Measurements from ENCODE around the gene IP6K2.
"Not testable (repeated sequence)": the region's sequence is repeated elsewhere in the genome, so short reads cannot be mapped to it uniquely, and the experiment has no call there.

The IP6K2 gene, protein sequence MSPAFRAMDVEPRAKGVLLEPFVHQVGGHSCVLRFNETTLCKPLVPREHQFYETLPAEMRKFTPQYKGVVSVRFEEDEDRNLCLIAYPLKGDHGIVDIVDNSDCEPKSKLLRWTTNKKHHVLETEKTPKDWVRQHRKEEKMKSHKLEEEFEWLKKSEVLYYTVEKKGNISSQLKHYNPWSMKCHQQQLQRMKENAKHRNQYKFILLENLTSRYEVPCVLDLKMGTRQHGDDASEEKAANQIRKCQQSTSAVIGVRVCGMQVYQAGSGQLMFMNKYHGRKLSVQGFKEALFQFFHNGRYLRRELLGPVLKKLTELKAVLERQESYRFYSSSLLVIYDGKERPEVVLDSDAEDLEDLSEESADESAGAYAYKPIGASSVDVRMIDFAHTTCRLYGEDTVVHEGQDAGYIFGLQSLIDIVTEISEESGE

DNA sequence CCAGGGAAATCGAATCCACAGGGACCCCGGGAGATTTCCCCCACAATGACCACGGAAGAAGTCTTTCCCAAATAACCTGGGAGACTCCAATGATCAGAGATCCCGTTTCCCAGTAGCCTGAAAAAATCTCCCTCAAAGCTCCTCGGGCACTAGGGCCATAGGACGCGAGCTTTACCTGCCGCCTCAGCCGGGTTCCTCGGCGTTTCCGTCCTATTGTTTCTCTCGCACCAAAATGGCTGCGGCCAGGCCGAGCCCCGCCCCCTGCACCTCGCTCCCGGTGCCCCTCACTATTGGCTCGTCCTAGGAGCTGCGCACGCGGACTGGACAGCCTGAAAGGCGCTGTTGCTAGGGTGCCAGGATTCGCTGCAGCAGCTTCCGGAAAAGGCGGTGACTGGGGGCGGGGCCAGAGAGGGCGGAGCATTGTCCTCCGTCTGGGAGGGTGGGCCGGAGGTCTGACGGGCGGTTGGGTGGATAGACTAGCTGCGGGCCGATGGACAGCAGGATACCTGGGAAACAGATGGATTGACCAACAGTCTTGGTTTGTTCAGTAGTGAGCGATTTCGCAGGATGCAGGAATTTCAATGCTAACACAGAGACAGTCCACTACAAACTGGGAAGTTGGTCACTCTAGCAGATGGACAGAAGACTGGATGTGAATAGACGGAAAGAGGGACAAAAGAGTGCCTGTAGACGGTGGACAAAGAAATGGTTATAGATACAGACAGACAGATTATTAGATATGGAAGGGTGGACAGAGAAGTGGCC is at the start of gene IP6K2:
Gene IP6K2 (minus strand): TSS at position 240 of the 765 bp plus-strand sequence. CDS start 21,930 bp downstream, outside the sequence.
- peak; percentile 97 for DNase-seq

DNA sequence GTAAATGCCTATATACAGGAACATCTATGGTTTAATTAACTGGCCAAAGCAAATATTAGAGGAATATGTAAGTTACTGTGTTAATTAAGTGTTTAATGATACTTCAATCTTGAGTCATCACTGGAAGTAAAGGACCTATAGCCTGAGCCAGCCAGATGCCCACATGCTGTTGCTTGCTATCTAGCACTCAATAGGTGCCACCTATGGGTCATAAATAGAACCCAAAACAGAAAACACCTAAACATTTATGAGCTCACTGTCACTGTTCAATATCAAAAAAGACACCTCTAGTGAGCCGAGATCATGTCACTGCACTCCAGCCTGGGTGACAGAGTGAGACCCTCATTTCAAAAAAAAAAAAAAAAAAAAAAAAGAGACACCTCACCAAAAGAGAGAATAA is 48.4 kb upstream of the IP6K2 start:
- DNase-seq, result no peak

DNA sequence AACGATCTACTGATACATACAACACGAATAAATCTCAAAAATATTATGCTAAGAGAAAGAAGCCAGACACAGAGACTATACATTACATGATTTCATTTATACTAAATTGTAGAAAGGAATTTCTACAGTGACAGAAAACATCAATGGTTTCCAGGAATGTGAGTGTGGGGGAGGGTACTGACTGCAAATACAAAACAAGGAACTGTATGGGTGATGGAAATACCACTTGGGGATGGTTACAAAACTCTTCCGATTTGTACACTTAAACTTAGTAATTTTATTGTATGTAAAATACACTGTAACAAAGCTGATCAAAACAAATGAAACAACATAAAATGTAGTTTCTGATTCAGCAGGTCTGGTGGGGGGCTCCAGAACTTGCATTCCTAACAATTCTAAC is 45.8 kb upstream of the IP6K2 start:
- no peak for DNase-seq

DNA sequence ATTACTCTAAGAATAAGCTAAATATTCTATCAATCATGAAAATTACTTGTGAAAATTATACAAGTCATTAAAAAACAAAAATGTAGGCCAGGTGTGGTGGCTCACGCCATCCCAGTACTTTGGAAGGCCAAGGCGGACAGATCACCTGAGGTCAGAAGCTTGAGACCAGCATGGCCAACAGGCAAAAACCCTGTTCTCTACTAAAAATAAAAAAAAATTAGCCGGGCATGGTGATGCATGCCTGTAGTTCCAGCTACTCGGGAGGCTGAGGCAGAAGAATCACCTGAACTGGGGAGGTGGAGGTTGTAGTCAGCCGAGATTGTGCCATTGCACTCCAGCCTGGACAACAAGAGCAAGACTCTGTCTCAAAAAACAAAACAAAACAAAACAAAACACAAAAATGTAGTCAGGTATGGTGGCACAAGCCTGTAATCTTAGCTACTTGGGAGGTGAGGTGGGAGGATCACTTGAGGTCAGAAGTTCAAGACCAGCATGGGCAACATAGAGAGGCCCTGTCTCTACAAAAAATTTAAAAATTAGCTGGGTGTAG is 43.0 kb upstream of the IP6K2 start:
- not testable (repeated sequence) for DNase-seq

DNA sequence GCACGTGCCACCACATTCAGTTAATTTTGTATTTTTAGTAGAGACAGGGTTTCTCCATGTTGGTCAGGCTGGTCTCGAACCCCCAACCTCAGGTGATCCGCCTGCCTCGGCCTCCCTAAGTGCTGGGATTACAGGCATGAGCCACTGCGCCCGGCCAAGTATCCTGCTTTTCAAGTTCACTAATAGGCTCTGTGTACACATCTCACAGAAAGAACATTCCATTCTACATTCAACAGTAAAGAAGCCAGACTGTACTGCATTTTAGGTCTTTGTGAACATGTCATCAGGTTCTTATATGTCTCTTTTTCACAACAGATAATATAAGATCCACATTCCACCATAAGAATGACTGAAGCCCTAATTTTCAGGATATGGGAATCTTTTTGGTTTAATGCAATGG is 42.5 kb upstream of the IP6K2 start:
- not testable (repeated sequence) for DNase-seq

DNA sequence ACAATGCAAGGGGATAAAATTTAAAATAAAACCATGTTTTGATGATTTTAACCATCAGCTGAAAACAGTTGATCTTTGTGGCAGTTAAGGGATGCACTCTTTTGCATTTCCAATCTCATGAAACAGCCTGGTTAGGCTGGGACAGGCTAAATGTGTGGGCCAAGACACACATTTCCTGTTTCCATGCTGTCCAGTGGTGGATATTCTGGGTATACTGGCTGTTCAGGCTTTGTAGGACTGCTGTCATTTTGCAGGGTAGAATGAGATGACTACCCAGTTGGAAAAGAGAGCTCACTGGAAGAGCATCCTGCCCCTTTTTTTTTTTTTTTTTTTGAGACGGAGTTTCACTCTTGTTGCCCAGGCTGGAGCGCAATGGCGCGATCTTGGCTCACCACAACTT is 42.0 kb upstream of the IP6K2 start:
- no peak for DNase-seq

DNA sequence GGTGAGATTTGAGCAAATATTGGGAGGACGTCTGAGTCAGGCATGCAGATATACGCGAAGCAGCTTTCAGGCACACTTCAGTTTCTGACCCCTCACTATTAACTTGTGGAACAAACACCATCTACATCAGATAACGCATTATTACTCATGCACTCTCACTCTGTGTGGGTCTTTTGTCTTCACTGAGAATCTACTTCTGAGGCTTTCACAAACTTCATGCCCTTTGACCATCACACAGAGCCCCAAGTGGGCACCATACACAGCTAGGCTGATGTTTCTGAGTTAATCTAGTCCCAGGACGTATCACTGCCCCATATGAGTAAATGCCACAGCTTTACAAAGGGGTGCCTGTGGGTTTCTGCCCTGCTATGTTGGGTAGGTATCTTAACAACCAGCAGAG is 39.6 kb upstream of the IP6K2 start:
- no peak for DNase-seq

DNA sequence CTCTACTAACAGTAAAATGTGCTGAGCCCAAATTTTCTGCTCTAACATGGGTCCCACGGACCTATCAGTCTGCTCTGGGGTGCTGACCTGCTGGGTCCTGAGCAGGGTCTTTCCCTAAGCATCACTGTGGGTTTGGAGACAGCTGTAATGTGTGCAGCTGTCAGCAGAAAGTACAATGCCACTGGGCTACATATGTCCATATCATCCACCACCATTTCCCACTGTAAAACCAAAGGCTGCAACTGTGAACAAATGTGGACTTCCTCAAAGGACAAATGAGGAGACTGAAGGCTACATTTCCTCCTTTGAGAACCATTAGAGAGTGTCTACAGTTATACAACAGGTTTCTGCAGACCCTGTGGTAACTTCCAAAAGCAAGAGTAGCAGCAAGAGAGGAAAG is 33.8 kb upstream of the IP6K2 start:
- DNase-seq, result no peak

DNA sequence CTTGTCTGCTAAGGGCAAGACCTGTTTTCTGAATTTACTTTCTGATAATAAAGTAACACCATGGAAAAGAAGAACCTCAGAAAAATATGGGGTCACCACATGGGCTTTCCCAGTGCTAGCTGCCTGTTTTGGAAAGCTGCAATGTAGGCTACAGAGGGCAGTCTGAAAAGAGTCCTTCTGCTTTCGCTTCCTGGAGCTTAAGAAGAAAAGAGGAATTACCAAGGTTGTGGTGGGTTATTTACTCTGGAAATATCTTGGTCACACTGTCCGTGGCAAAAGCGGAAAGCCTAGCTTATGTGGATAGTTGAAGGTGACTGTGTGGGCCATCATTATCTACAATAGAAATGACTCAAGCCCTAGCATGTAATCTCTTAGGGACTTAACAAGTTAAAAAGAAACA is 31.7 kb upstream of the IP6K2 start:
- DNase-seq, result no peak

DNA sequence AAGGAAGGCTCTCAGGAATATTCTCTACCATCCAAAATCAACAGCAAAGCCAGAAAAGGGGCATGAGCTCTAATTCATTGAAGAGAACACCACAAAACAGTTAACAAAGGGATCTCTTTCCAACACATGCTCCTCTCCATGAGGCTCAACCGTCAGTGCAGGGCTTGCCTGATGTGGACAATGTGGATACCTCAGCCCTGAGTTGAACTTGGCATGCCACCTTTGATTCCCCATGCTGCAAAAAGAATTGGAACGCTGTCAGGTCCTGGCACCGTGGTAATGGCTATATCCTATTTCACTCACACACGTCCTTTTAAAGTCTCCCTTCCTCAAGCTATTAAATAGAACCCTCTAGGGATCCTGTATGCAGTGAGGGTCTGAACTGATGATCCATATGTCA is 30.7 kb upstream of the IP6K2 start:
- DNase-seq, result no peak

DNA sequence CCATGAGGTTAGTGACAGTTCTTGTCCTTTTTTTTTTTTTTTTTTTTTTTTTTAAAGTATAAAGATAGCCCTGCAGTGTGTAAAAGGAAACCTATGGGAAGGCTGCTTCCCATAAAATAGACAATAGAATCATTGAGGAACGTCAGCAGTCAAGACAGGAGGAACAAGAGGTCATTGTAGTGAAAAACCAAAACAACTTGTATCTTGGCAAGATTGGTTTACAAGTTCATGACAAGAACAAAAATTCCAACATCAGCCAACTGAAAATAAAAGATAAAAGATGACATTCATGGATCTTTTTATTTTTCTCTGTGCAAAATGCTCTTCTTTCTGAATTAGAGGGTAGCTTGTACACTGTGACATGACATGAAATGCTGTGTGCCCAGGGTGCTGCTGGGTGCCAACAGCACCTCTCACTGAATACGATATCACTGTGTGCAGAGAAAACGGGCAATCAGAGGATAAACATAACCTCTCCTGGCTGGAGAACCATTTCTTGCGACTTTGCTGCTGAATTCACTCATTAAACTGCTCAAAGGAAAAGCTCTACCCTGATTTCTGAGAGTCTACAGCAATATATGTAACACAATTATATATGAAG is 30.1 kb upstream of the IP6K2 start:
- no peak for DNase-seq

DNA sequence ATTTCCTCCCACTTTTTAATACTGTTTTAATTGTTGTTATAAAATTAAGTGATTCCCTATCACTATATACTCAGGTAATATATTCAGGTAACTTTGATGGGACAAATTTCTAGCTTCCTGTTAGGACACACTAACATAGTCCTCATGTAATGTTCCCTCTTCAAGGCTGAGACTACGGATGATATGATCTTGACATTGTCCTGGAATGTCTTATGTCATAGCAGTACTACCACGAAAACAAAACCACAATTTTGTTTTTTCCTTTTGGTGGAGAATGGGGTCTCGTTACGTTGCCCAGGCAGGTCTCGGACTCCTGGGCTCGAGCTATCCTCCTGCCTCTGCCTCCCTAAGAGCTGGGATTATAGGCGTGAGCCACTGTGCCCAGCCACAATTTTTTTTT is 26.8 kb upstream of the IP6K2 start:
- no peak for DNase-seq

DNA sequence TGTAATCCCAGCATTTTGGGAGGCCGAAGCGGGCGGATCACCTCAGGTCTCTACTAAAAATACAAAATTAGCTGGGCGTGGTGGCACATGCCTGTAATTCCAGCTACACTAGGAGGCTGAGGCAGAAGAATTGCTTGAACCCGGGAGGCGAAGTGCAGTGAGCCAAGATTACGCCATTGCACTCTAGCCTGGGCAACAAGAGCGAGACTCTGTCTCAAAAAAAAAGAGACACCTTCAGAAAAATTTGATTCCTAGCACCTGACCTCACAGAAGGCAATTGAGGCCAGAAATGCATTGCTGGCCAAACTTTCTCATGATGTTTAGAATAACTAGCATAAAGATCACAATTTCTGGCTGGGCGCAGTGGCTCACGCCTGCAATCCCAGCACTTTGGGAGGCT is 24.2 kb upstream of the IP6K2 start:
- DNase-seq, result not testable (repeated sequence)

DNA sequence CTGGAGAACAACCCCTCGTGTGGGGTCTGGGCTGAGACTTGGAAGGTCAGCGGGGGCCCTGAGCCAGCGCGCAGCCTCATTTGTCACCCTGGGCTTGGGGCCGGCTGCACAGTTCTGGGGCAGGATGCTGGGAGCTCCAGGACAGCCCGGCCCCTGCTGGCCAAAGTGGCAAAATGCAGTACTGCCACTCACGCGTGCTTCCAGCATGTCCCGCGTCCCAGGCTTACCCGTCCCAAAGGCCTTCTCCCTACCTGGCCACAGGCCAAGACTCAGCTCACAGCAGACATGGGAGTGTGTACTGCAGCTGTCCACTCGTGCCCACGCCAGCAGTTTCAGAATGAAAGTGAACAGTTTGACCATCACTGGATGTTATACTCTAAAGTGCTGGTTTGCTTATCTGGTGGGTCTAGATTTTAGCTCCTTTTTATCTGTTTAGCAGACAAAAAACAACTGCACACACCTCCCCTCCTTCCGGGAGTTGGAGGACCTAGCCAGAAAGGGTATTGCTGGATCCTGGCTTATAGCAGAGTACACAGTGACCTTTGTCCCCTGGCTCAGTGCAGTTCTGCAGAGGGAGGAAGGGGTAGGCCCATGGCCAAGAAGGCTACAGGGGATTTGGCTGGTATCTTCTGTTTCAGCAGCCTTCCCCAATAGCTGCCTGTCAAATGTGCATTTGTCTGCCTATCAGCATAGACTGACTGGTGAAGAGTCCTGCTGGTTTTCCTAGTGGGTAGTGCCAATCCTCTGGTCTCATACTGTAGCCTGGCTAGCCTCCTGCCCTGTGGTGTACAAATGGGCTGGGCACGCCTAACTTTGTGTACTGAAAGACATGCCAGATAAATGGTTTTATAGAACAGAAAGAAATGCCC is 23.2 kb upstream of the IP6K2 start:
- peak; percentile 19 for DNase-seq

DNA sequence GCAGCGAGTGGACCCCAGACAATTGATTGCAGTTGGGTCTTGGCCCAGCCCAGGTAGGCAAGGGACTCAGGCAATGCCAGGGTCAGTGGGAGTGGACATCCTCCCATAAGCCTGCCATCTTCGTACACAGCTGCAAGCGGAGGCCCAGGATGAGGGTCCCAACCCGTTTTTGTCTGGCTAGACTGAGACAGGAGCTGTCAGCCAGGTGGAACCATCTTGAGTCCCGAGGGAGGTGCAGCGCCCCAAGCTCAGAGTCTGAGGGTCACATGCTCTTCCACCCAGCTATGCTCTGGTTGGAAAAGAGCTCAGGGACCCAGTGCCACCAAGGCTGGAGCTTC is 22.6 kb upstream of the IP6K2 start:
- no peak for DNase-seq

DNA sequence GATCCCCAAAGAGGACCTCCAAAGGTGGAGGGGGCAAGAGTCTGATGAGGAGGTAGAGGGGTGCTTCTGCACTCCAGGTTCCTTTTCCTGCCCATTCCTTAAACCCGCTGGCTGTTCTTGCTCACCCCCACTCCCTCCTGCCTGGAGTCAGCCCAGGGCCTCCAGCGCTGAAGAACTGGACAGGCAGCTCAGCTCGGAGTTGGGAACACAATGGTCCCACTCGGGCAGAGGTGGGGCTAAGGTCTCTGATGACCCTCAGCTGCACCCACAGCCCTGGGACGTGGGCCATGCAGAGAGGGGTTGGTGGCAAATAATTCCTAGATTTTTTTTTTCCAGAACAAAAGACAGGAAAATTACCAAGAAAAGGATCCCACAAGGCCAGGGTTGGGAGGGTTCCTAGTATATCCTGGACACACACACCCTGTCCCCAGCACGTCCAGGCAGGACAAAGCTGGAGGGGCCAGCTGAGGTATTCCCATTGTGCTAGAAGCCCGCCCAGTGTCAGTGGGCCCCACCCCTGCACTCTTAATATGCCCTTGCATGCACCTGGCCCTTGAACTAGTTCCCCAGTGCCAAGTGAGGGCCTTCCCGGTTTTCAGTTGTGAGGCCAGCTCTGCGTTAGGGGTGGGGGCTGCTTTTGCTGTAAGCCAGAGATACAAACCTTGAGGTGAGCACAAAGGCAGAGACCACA is 22.1 kb upstream of the IP6K2 start:
- no peak for DNase-seq

DNA sequence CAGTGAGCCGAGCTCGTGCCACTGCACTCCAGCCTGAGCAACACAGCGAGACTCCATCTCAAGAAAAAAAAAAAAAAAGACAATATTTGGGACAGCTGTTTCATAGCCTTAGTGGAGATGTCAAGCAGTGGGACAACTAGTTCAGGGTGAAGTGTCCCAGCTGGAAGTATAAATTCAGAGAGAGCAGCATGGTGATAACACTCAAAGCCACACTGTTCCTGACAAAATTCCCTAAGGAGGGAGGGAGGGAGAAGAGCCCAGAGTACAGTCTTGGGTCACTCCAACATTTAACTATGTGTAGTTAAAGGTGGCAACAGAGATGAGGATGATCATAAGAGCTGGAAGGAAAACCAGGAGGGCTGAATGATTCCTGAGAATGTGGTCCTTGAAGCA is 21.1 kb upstream of the IP6K2 start:
- DNase-seq, result no peak

DNA sequence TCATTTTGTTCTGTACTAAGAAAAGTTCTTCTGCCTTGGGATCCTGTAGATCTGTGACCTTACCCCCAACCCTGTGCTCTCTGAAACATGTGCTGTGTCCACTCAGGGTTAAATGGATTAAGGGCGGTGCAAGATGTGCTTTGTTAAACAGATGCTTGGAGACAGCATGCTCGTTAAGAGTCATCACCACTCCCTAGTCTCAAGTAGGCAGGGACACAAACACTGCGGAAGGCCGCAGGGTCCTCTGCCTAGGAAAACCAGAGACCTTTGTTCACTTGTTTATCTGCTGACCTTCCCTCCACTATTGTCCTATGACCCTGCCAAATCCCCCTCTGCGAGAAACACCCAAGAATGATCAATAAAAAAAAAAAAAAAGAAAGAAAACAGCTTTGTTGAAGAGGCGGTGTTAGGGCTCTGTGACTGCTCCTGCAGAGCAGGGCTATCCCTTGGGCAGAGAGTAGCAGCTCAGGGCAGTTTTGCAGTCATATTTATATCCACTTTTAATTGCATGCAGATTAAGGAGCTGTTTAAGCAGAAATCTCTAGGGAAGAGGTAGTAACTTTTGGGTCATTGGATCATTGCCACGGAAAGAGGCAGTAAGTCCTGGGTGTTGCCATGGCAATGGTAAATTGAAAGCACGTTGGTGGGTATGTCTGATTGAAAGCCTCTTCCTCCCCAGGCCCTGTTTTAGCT is 18.2 kb upstream of the IP6K2 start:
- DNase-seq, result not testable (repeated sequence)

DNA sequence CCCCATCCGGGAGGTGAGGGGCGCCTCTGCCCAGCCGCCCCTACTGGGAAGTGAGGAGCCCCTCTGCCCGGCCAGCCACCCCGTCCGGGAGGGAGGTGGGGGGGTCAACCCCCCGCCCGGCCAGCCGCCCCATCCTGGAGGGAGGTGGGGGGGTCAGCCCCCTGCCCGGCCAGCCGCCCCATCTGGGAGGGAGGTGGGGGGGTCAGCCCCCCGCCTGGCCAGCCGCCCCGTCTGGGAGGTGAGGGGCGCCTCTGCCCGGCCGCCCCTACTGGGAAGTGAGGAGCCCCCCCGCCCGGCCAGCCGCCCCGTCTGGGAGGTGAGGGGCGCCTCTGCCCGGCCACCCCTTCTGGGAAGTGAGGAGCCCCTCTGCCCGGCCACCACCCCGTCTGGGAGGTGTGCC is 17.5 kb upstream of the IP6K2 start:
- not testable (repeated sequence) for DNase-seq

DNA sequence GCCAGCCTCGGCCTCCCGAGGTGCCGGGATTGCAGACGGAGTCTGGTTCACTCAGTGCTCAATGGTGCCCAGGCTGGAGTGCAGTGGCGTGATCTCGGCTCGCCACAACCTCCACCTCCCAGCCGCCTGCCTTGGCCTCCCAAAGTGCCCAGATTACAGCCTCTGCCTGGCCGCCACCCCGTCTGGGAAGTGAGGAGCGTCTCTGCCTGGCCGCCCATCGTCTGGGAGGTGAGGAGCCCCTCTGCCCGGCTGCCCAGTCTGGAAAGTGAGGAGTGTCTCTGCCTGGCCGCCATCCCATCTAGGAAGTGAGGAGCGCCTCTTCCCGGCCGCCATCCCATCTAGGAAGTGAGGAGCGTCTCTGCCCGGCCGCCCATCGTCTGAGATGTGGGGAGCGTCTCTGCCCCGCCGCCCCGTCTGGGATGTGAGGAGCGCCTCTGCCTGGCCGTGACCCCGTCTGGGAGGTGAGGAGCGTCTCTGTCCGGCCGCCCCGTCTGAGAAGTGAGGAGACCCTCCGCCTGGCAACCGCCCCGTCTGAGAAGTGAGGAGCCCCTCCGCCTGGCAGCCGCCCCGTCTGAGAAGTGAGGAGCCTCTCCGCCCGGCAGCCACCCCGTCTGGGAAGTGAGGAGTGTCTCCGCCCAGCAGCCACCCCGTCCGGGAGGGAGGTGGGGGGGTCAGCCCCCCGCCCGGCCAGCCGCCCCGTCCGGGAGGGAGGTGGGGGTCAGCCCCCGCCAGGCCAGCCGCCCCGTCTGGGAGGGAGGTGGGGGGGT is 16.9 kb upstream of the IP6K2 start:
- not testable (repeated sequence) for DNase-seq

DNA sequence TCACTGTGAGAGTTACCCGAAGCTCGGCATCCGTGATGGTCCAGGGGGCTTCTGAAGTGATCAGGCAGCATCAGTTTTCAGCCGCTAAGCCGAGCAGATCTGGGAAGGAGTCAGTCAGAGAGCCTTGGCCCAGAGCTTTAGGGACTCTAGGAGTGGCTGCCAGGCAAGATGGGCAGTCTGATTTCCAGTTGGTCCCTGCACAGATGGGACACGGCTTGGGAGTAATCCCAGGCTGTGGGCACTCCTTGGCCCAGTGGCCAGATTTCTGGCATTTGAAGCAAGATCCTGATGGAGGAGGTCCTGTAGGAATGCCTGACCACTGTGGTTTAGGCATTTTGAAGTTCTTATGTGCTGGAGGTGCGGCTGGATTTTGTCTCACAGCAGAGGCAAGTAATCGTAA is 10.5 kb upstream of the IP6K2 start:
- no peak for DNase-seq

Data from T1000 (cell line).